Calu3 (cell line): ENCODE results near the gene ZNF195. TPM values are rescaled to one million over a fixed set of nuclear protein-coding genes. Genes with fewer than 3 reads are reported as not detected.
"Not testable (repeated sequence)": the region's sequence is repeated elsewhere in the genome, so short reads cannot be mapped to it uniquely, and the experiment has no call there.

Experiments used
- BruUV-seq: library from RNA; stranded (reverse); fragments of 400-500 nt; replicated peaks from 2 replicates; lab custom pipeline; 2021; lab: Mats Ljungman, UMichigan
- CTCF ChIA-PET: fragments of 300-600 bp; sonication (Branson Sonifier 250); formaldehyde crosslinking; loops from one replicate; lab custom pipeline; 2022; ENCODE audit warnings: antibody characterized with exemption; lab: Charles Lee
- DNase-seq: peaks from one replicate; pipeline ENCODE4 v3.0.0; 2022
- H3K27ac Mint-ChIP-seq: one replicate; pipeline ENCODE4 v1.8.0; 2022; ENCODE audit warnings: mixed read lengths; ENCODE audit not compliant: unreplicated experiment
- H3K27me3 Mint-ChIP-seq: one replicate; pipeline ENCODE4 v1.8.0; 2022; ENCODE audit warnings: mixed read lengths; ENCODE audit not compliant: unreplicated experiment
- H3K36me3 Mint-ChIP-seq: one replicate; pipeline ENCODE4 v1.8.0; 2022; ENCODE audit warnings: mild to moderate bottlenecking, moderate library complexity, mixed read lengths; ENCODE audit not compliant: insufficient read depth, unreplicated experiment
- H3K4me1 Mint-ChIP-seq: one replicate; pipeline ENCODE4 v1.8.0; 2022; ENCODE audit warnings: mild to moderate bottlenecking, low read depth, mixed read lengths; ENCODE audit not compliant: unreplicated experiment
- H3K4me3 Mint-ChIP-seq: one replicate; pipeline ENCODE4 v1.8.0; 2022; ENCODE audit warnings: mild to moderate bottlenecking, low read depth, moderate library complexity, mixed read lengths; ENCODE audit not compliant: unreplicated experiment
- H3K9me3 Mint-ChIP-seq: one replicate; pipeline ENCODE4 v1.8.0; 2022; ENCODE audit warnings: low read depth, mixed read lengths; ENCODE audit not compliant: unreplicated experiment
- CTCF ChIP-seq: fragments of 200-600 bp; IDR thresholded peaks from one replicate; pipeline ENCODE4 v1.8.0; 2022; ENCODE audit warnings: antibody characterized with exemption; ENCODE audit not compliant: unreplicated experiment
- intact Hi-C: fragments of 100-400 bp; cut with micrococcal nuclease; formaldehyde crosslinking; loops from one replicate; pipeline ENCODE4 v1.10.0; 2022; ENCODE audit not compliant: unreplicated experiment
- total RNA-seq: library from RNA; stranded (reverse); gene quantifications from 2 replicates; pipeline ENCODE4 v1.2.3, GENCODE V29; 2022

The ZNF195 gene
- total RNA-seq, 1 experiment from 2014 or later: 66.0 TPM

- H3K4me3 Mint-ChIP-seq, BruUV-seq, H3K27ac Mint-ChIP-seq, DNase-seq, H3K9me3 Mint-ChIP-seq, intact Hi-C loops, CTCF ChIA-PET, H3K36me3 Mint-ChIP-seq, H3K4me1 Mint-ChIP-seq: not testable (repeated sequence)
- peaks cover 26% of the 10 kb centered on the region for H3K27me3 Mint-ChIP-seq
Measured at GRCh38 chr11:3398509-3398908, 19.6 kb upstream of the ZNF195 start.

GRCh38 chr11:3398106-3398505 is 19.2 kb upstream of the ZNF195 start:
- intact Hi-C loops: not testable (repeated sequence)

GRCh38 chr11:3397210-3397609 is 18.3 kb upstream of the ZNF195 start:
- H3K4me3 Mint-ChIP-seq, intact Hi-C loops, H3K27ac Mint-ChIP-seq, CTCF ChIA-PET, DNase-seq, H3K36me3 Mint-ChIP-seq, H3K9me3 Mint-ChIP-seq, BruUV-seq, H3K4me1 Mint-ChIP-seq: not testable (repeated sequence)
- peaks cover 39% of the 10 kb centered on the region for H3K27me3 Mint-ChIP-seq

More at GRCh38 chr11:3398106-3398505, 19.2 kb upstream of the ZNF195 start:
- H3K36me3 Mint-ChIP-seq, H3K4me1 Mint-ChIP-seq, H3K9me3 Mint-ChIP-seq, BruUV-seq, DNase-seq, CTCF ChIA-PET, H3K27ac Mint-ChIP-seq, H3K4me3 Mint-ChIP-seq: not testable (repeated sequence)
- peaks cover 30% of the 10 kb centered on the region for H3K27me3 Mint-ChIP-seq

- H3K36me3 Mint-ChIP-seq, DNase-seq, H3K4me1 Mint-ChIP-seq, H3K9me3 Mint-ChIP-seq, H3K27ac Mint-ChIP-seq, BruUV-seq, intact Hi-C loops, H3K4me3 Mint-ChIP-seq, CTCF ChIA-PET: not testable (repeated sequence)
- H3K27me3 Mint-ChIP-seq: peaks cover 56% of the 10 kb centered on the region
Measured at GRCh38 chr11:3395468-3395867, 16.5 kb upstream of the ZNF195 start.

GRCh38 chr11:3394956-3395355 is 16.0 kb upstream of the ZNF195 start:
- CTCF ChIA-PET, intact Hi-C loops, H3K27ac Mint-ChIP-seq, H3K4me3 Mint-ChIP-seq, DNase-seq, H3K9me3 Mint-ChIP-seq, H3K36me3 Mint-ChIP-seq, H3K4me1 Mint-ChIP-seq, BruUV-seq: not testable (repeated sequence)
- peaks cover 58% of the 10 kb centered on the region for H3K27me3 Mint-ChIP-seq

GRCh38 chr11:3393450-3393849 is 14.5 kb upstream of the ZNF195 start:
- H3K36me3 Mint-ChIP-seq, CTCF ChIA-PET, intact Hi-C loops, H3K27ac Mint-ChIP-seq, H3K4me1 Mint-ChIP-seq, H3K9me3 Mint-ChIP-seq, BruUV-seq, H3K4me3 Mint-ChIP-seq, DNase-seq: not testable (repeated sequence)
- peaks cover 58% of the 10 kb centered on the region for H3K27me3 Mint-ChIP-seq

GRCh38 chr11:3382613-3383285 is 3.8 kb upstream of the ZNF195 start:
- peaks cover 7% of the 10 kb centered on the region for H3K9me3 Mint-ChIP-seq
- no peak overlapping the region for H3K4me3 Mint-ChIP-seq
- no peak for DNase-seq
- BruUV-seq: no TSS peak
- H3K36me3 Mint-ChIP-seq: peaks cover 16% of the 10 kb centered on the region
- H3K4me1 Mint-ChIP-seq: no peaks in the 10 kb centered on the region
- H3K27ac Mint-ChIP-seq: no peak overlapping the region
- CTCF ChIA-PET: no interaction called here
- intact Hi-C loops: no loop called here
- no peak for TF ChIP-seq CTCF
- peaks cover 20% of the 10 kb centered on the region for H3K27me3 Mint-ChIP-seq
